PC-3 (cell line): ENCODE results near the gene MLLT3. TPM values are rescaled to one million over a fixed set of nuclear protein-coding genes. Genes with fewer than 3 reads are reported as not detected.

Source experiments
- ATAC-seq: fragments of 200-7000 bp; cut with Tn5 transposase; 2 replicates; pipeline ENCODE4 v1.9.1; 2020; ENCODE audit warnings: mild to moderate bottlenecking, moderate library complexity
- BruUV-seq: library from RNA; stranded (reverse); fragments of 400-500 nt; replicated peaks from 2 replicates; lab custom pipeline; 2021; lab: Mats Ljungman, UMichigan
- CTCF ChIA-PET: fragments of 300-600 bp; sonication (Branson Sonifier 250); formaldehyde crosslinking; loops from one replicate; lab custom pipeline; 2022; ENCODE audit warnings: antibody characterized with exemption; lab: Charles Lee
- POLR2A ChIA-PET: fragments of 300-600 bp; sonication (Branson Sonifier 250); formaldehyde crosslinking; loops from one replicate; lab custom pipeline; 2022; ENCODE audit warnings: antibody characterized with exemption; ENCODE audit not compliant: unreplicated experiment; lab: Charles Lee
- DNase-seq: peaks from one replicate; pipeline ENCODE4 v3.0.0-alpha.2; 2015
- H2AFZ ChIP-seq: fragments of 300-600 bp; sonication (generic); 2 replicates; pipeline ENCODE4 v1.6.0; 2016; ENCODE audit warnings: antibody characterized with exemption, low read length
- H3F3A ChIP-seq: fragments of 300-600 bp; sonication (generic); one replicate; pipeline ENCODE4 v1.6.0; 2017; ENCODE audit warnings: antibody characterized with exemption, low read length, control low read depth, mild to moderate bottlenecking; ENCODE audit not compliant: unreplicated experiment
- H3K27ac ChIP-seq: fragments of 300-600 bp; sonication (generic); 2 replicates; pipeline ENCODE4 v1.5.1; 2016; ENCODE audit warnings: mild to moderate bottlenecking, low read length
- H3K27me3 ChIP-seq: fragments of 300-600 bp; sonication (generic); 2 replicates; pipeline ENCODE4 v1.6.1; 2016; ENCODE audit warnings: low read length, mixed read lengths
- H3K36me3 ChIP-seq: fragments of 300-600 bp; sonication (generic); 2 replicates; pipeline ENCODE4 v1.6.1; 2016; ENCODE audit warnings: low read depth, mixed run types, low read length, mixed read lengths
- H3K4me1 ChIP-seq: fragments of 300-600 bp; sonication (generic); 2 replicates; pipeline ENCODE4 v1.5.1; 2016; ENCODE audit warnings: low read length; ENCODE audit not compliant: insufficient read depth
- H3K4me2 ChIP-seq: fragments of 300-600 bp; sonication (generic); 2 replicates; pipeline ENCODE4 v1.6.0; 2016; ENCODE audit warnings: low read length
- H3K4me3 ChIP-seq: fragments of 300-600 bp; sonication (generic); 2 replicates; pipeline ENCODE4 v1.5.1; 2016; ENCODE audit warnings: mild to moderate bottlenecking, low read length, mixed read lengths
- H3K79me2 ChIP-seq: fragments of 300-600 bp; sonication (generic); 2 replicates; pipeline ENCODE4 v1.6.1; 2017; ENCODE audit warnings: low read length, mixed read lengths
- H3K9ac ChIP-seq: fragments of 300-600 bp; sonication (generic); 2 replicates; pipeline ENCODE4 v1.6.0; 2016; ENCODE audit warnings: mild to moderate bottlenecking, low read length
- H3K9me2 ChIP-seq: fragments of 300-600 bp; sonication (generic); replicated peaks from 2 replicates; pipeline ENCODE4 v1.6.1; 2016; ENCODE audit warnings: mixed run types, low read length, mixed read lengths
- H3K9me3 ChIP-seq: fragments of 300-600 bp; sonication (generic); 2 replicates; pipeline ENCODE4 v1.6.1; 2016; ENCODE audit warnings: low read length, mixed read lengths
- H4K20me1 ChIP-seq: fragments of 300-600 bp; sonication (generic); 2 replicates; pipeline ENCODE4 v1.6.1; 2016; ENCODE audit warnings: low read length, mixed read lengths
- EZH2 ChIP-seq: fragments of 300-600 bp; sonication (generic); IDR thresholded peaks from one replicate; pipeline ENCODE4 v1.6.1; 2017; ENCODE audit warnings: antibody characterized with exemption, mild to moderate bottlenecking, low read length; ENCODE audit not compliant: unreplicated experiment
- EZH2phosphoT487 ChIP-seq: fragments of 300-600 bp; sonication (generic); IDR thresholded peaks from 2 replicates; pipeline ENCODE4 v1.6.1; 2018; ENCODE audit warnings: mild to moderate bottlenecking, antibody characterized with exemption, low read length, borderline replicate concordance
- intact Hi-C: fragments of 100-400 bp; cut with micrococcal nuclease; formaldehyde crosslinking; loops from 2 replicates; pipeline ENCODE4 v1.9.0; 2023
- total RNA-seq: library from RNA; depleted of rRNA; stranded (reverse); fragments of >200 nt; gene quantifications from 2 replicates; pipeline ENCODE4 v1.2.3, GENCODE V29; 2014
- TF ChIP-seq, protein P1 (sequence below): fragments of 300-600 bp; sonication (generic); conservative IDR thresholded peaks from 2 replicates; pipeline ENCODE4 v1.5.1; 2017; ENCODE audit warnings: antibody characterized with exemption, low read depth, mild to moderate bottlenecking, low read length

MLLT3 gene
- total RNA-seq, 1 experiment from 2014 or later: 7.1 TPM

DNA sequence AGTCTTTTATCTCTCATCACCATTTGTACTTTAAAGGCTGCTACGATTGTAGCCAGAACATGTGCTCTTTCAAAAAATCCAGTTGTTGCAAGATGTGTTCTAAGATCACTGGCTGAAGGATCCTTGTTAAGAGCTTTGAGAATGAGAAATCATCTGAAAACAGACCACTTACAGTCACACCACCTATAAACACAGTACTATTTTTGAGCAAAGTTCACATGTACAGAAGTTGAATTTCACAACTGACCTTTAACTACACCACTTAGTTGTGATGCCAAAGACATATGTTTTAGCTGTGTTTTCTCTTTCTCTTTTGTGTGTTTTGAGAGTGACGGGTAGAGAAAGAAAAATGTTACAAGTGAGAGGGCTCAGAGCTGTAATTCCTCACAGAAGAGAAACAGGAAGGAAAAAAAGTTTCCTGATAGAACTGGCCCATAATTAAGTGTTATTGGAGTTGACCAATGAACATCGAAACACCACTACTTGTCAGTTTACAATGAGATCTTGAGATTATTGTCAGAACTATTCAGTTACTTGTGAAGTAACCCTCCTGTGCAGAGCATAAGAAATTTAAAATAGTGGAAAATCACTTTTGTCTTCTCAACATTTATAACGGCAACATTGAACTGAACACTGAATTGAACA is 245.4 kb downstream of the MLLT3 start:
- Histone ChIP-seq H3K4me1 (no peaks in the 10 kb centered on the region), H3K9ac (no peak overlapping the region), H3K27ac (no peak overlapping the region), H4K20me1 (no peaks in the 10 kb centered on the region), H3K4me2 (no peak overlapping the region), H3K9me2 (no peaks in the 10 kb centered on the region), H2AFZ (no peak overlapping the region), H3K9me3 (no peaks in the 10 kb centered on the region), H3K27me3 (no peaks in the 10 kb centered on the region), H3K4me3 (no peak overlapping the region), H3F3A (no peaks in the 10 kb centered on the region), H3K36me3 (no peaks in the 10 kb centered on the region), H3K79me2 (no peaks in the 10 kb centered on the region)
- intact Hi-C loops: no loop called here
- POLR2A ChIA-PET: no interaction called here
- DNase-seq: no peak
- no peak for ATAC-seq
- CTCF ChIA-PET: no interaction called here
- BruUV-seq: no TSS peak
- TF ChIP-seq EZH2phosphoT487 (no peak), EZH2 (no peak)
- TF ChIP-seq, protein P1, sequence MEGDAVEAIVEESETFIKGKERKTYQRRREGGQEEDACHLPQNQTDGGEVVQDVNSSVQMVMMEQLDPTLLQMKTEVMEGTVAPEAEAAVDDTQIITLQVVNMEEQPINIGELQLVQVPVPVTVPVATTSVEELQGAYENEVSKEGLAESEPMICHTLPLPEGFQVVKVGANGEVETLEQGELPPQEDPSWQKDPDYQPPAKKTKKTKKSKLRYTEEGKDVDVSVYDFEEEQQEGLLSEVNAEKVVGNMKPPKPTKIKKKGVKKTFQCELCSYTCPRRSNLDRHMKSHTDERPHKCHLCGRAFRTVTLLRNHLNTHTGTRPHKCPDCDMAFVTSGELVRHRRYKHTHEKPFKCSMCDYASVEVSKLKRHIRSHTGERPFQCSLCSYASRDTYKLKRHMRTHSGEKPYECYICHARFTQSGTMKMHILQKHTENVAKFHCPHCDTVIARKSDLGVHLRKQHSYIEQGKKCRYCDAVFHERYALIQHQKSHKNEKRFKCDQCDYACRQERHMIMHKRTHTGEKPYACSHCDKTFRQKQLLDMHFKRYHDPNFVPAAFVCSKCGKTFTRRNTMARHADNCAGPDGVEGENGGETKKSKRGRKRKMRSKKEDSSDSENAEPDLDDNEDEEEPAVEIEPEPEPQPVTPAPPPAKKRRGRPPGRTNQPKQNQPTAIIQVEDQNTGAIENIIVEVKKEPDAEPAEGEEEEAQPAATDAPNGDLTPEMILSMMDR: no peak

GRCh38 chr9:20376042-20376441 is 246.3 kb downstream of the MLLT3 start:
- H4K20me1 ChIP-seq: no peaks in the 10 kb centered on the region
- H3K27ac ChIP-seq: no peak overlapping the region
- no peak overlapping the region for H3K9ac ChIP-seq
- no peaks in the 10 kb centered on the region for H3F3A ChIP-seq
- intact Hi-C loops: no loop called here
- no peaks in the 10 kb centered on the region for H3K9me3 ChIP-seq
- no peak overlapping the region for H2AFZ ChIP-seq
- no peak overlapping the region for H3K4me3 ChIP-seq
- ChIA-PET POLR2A (no interaction called here), CTCF (no interaction called here)
- H3K4me2 ChIP-seq: no peak overlapping the region
- BruUV-seq: no TSS peak
- ATAC-seq (no peak), DNase-seq (no peak)
- no peaks in the 10 kb centered on the region for H3K79me2 ChIP-seq
- TF ChIP-seq, protein P1: no peak
- TF ChIP-seq EZH2phosphoT487 (no peak), EZH2 (no peak)
- no peaks in the 10 kb centered on the region for H3K4me1 ChIP-seq
- H3K9me2 ChIP-seq: no peaks in the 10 kb centered on the region
- no peaks in the 10 kb centered on the region for H3K27me3 ChIP-seq
- H3K36me3 ChIP-seq: no peaks in the 10 kb centered on the region

DNA sequence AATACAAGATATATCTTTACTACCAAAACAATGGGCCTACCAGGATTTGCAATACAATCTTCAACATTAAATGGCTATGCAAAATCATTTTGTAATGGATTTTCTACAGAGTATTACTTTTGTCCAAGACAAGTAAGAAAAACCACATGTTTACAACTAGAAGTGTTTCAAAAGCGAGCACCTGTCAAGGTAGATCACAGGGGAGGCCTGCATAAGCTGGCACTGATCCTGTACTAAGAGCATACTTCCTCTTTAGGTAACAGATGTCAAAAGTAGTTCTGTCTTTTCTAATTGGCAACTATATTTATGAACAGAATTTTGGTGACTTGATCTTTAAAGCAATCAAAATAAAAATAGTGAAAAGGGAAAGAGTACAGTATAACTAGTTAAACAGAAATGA is 249.0 kb downstream of the MLLT3 start:
- Histone ChIP-seq H4K20me1 (no peaks in the 10 kb centered on the region), H3K4me3 (no peak overlapping the region), H3K9me3 (no peaks in the 10 kb centered on the region), H3F3A (no peaks in the 10 kb centered on the region), H3K27me3 (no peaks in the 10 kb centered on the region), H3K4me1 (no peaks in the 10 kb centered on the region), H3K36me3 (no peaks in the 10 kb centered on the region), H3K9ac (no peak overlapping the region), H2AFZ (no peak overlapping the region), H3K9me2 (no peaks in the 10 kb centered on the region), H3K79me2 (no peaks in the 10 kb centered on the region), H3K27ac (no peak overlapping the region), H3K4me2 (no peak overlapping the region)
- TF ChIP-seq EZH2phosphoT487 (no peak), EZH2 (no peak)
- TF ChIP-seq, protein P1: no peak
- CTCF ChIA-PET: interaction anchor here (0.7 kb wide), 1 partner anchor 22 kb away, joined by 3 read pairs; no protein-coding TSS in a partner anchor
- intact Hi-C loops: no loop called here
- DNase-seq (no peak), ATAC-seq (no peak)
- POLR2A ChIA-PET: no interaction called here
- no TSS peak for BruUV-seq
